Muscle of leg (tissue), 9 donors: Measurements from ENCODE around the gene ATR. TPM values are rescaled to one million over a fixed set of nuclear protein-coding genes. Genes with fewer than 3 reads are reported as not detected.

Source experiments
- polyA plus RNA-seq, 8 donors: library from polyadenylated mRNA; unstranded; fragments of 120-200 nt; gene quantifications; one replicate each; pipeline versions ENCODE4 v1.2.1 to v1.2.3, GENCODE V29; 2013; ENCODE audit warnings: inconsistent platforms in 1 of 8, low replicate concordance in 1 of 8; ENCODE audit not compliant: insufficient read length in 8 of 8, insufficient read depth in 1 of 8
- total RNA-seq: library from RNA; stranded (reverse); fragments of 120-200 nt; gene quantifications from one replicate; pipeline ENCODE4 v1.2.4, GENCODE V29; 2013

Gene ATR
- total and polyA plus RNA-seq, 9 donors = 9.8 to 16.2 (median 11.4) TPM

Other genes with a start within 250 kb of the ATR start
- gene XRN1, start 130.7 kb downstream of the ATR start, total RNA-seq = 27.4 TPM
- 10 to 100 TPM; 11.3 to 19.9 (median 14.9) TPM for gene XRN1, start 130.7 kb downstream of the ATR start, polyA plus RNA-seq
- gene PLS1, start 17.7 kb upstream of the ATR start, total RNA-seq = 0.27 TPM
- 1 to 10 TPM in 1 of 8 donors, under 1 TPM in 7; 0.49 to 5.0 (median 0.59) TPM for gene PLS1, start 17.7 kb upstream of the ATR start, polyA plus RNA-seq
- 16.3 TPM for gene TRPC1, start 145.3 kb upstream of the ATR start, total RNA-seq
- 1 to 10 TPM; 6.8 to 9.1 (median 7.6) TPM for gene TRPC1, start 145.3 kb upstream of the ATR start, polyA plus RNA-seq